CD4-positive, alpha-beta T cell (primary cell): ENCODE data around the gene SLC37A2. TPM values are rescaled to one million over a fixed set of nuclear protein-coding genes. Genes with fewer than 3 reads are reported as not detected.

Experiments
- ATAC-seq: fragments of 200-7000 bp; cut with Tn5 transposase; one replicate; pipeline ENCODE4 v1.10.0; 2022; ENCODE audit warnings: mild to moderate bottlenecking; ENCODE audit not compliant: poor library complexity
- CTCF ChIA-PET: fragments of 350-600 bp; sonication (Branson Sonifier 250); formaldehyde crosslinking; loops from one replicate; lab custom pipeline; 2021; ENCODE audit warnings: antibody characterized with exemption, inconsistent platforms; lab: Charles Lee
- POLR2A ChIA-PET: fragments of 350-600 bp; sonication (Branson Sonifier 250); formaldehyde crosslinking; loops from one replicate; lab custom pipeline; 2021; ENCODE audit warnings: antibody characterized with exemption, inconsistent platforms; lab: Charles Lee
- DNase-seq, 14 experiments: peaks; one replicate each; pipeline ENCODE4 v3.0.0-alpha.2; 2013 to 2020; ENCODE audit warnings: mixed read lengths in 2 of 14
- H3K27ac ChIP-seq, 2 donors: one replicate each; pipeline versions ENCODE4 v1.5.1 to v1.7.0; 2013; ENCODE audit warnings: low read length in 2 of 2, low read depth in 1 of 2, mild to moderate bottlenecking in 1 of 2
- H3K27me3 ChIP-seq, 2 experiments: 1 replicate in 1 of 2; 2 replicates in 1 of 2; pipeline versions ENCODE4 v1.6.1 to v1.7.0; 2013; ENCODE audit warnings: low read length in 2 of 2, control low read depth in 1 of 2, mild to moderate bottlenecking in 1 of 2, moderate library complexity in 1 of 2; ENCODE audit not compliant: insufficient read depth in 2 of 2, control insufficient read depth in 1 of 2
- H3K36me3 ChIP-seq: one replicate; pipeline ENCODE4 v1.6.1; 2013; ENCODE audit warnings: low read length, control low read depth; ENCODE audit not compliant: insufficient read depth
- H3K4me1 ChIP-seq: one replicate; pipeline ENCODE4 v1.6.1; 2013; ENCODE audit warnings: low read length, control low read depth; ENCODE audit not compliant: insufficient read depth
- H3K4me3 ChIP-seq: one replicate; pipeline ENCODE4 v1.5.1; 2013; ENCODE audit warnings: mild to moderate bottlenecking, low read length, moderate library complexity
- H3K9me3 ChIP-seq, 2 experiments: 1 replicate in 1 of 2; 2 replicates in 1 of 2; pipeline versions ENCODE4 v1.6.1 to v1.7.0; 2013; ENCODE audit warnings: low read length in 2 of 2, mild to moderate bottlenecking in 2 of 2, control low read depth in 1 of 2, moderate library complexity in 1 of 2; ENCODE audit not compliant: control insufficient read depth in 1 of 2, insufficient read depth in 1 of 2
- H3K27ac Mint-ChIP-seq: one replicate; pipeline ENCODE4 v1.8.0; 2020; ENCODE audit warnings: mixed read lengths
- H3K27me3 Mint-ChIP-seq: one replicate; pipeline ENCODE4 v1.8.0; 2021; ENCODE audit warnings: mixed read lengths
- H3K36me3 Mint-ChIP-seq: one replicate; pipeline ENCODE4 v1.8.0; 2021; ENCODE audit warnings: low read depth, mixed read lengths
- H3K4me1 Mint-ChIP-seq: one replicate; pipeline ENCODE4 v1.8.0; 2021; ENCODE audit warnings: low read depth, mixed read lengths
- H3K4me3 Mint-ChIP-seq: one replicate; pipeline ENCODE4 v1.8.0; 2020; ENCODE audit warnings: mild to moderate bottlenecking, mixed read lengths
- H3K9me3 Mint-ChIP-seq: one replicate; pipeline ENCODE4 v1.8.0; 2020; ENCODE audit warnings: mixed read lengths
- intact Hi-C, 2 experiments: fragments of 100-400 bp; cut with DNase I in 1 of 2; cut with micrococcal nuclease in 1 of 2; formaldehyde crosslinking; loops; one replicate each; pipeline versions ENCODE4 v1.15.1 to v1.9.0; 2023 to 2025; cut with DNase I, micrococcal nuclease
- total RNA-seq, 174 experiments: library from RNA in 2 of 174; stranded (reverse) in 2 of 174; gene quantifications; one replicate each; pipeline ENCODE4 v1.2.3 and lab custom pipeline; 2021 to 2026
- TF ChIP-seq, protein P1 (sequence below): fragments of 200-600 bp; IDR thresholded peaks from one replicate; pipeline ENCODE4 v1.8.0; 2022; ENCODE audit warnings: antibody characterized with exemption, mild to moderate bottlenecking

Gene SLC37A2
- total RNA-seq, 2 experiments from 2014 or later: 0.25 to 0.34 TPM

GRCh38 chr11:125072961-125073590 lies 10.0 kb downstream of the SLC37A2 start:
- H3K9me3 Mint-ChIP-seq: no peaks in the 10 kb centered on the region
- peaks cover 55% of the 10 kb centered on the region for H3K27me3 Mint-ChIP-seq
- no peaks in the 10 kb centered on the region for H3K36me3 Mint-ChIP-seq
- peaks cover 14% of the 10 kb centered on the region for H3K4me1 ChIP-seq
- CTCF ChIA-PET: no interaction called here
- H3K27me3 ChIP-seq: peaks cover 0 to 2% of the 10 kb centered on the region in 2 experiments
- no peak overlapping the region for H3K4me3 ChIP-seq
- H3K4me3 Mint-ChIP-seq: no peak overlapping the region
- H3K36me3 ChIP-seq: no peaks in the 10 kb centered on the region
- intact Hi-C loops: no loop called here
- POLR2A ChIA-PET: no interaction called here
- no peaks in the 10 kb centered on the region for H3K9me3 ChIP-seq
- TF ChIP-seq, protein P1, sequence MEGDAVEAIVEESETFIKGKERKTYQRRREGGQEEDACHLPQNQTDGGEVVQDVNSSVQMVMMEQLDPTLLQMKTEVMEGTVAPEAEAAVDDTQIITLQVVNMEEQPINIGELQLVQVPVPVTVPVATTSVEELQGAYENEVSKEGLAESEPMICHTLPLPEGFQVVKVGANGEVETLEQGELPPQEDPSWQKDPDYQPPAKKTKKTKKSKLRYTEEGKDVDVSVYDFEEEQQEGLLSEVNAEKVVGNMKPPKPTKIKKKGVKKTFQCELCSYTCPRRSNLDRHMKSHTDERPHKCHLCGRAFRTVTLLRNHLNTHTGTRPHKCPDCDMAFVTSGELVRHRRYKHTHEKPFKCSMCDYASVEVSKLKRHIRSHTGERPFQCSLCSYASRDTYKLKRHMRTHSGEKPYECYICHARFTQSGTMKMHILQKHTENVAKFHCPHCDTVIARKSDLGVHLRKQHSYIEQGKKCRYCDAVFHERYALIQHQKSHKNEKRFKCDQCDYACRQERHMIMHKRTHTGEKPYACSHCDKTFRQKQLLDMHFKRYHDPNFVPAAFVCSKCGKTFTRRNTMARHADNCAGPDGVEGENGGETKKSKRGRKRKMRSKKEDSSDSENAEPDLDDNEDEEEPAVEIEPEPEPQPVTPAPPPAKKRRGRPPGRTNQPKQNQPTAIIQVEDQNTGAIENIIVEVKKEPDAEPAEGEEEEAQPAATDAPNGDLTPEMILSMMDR: no peak
- H3K27ac ChIP-seq: no peak overlapping the region
- ATAC-seq (no peak), DNase-seq (no peak)
- H3K27ac Mint-ChIP-seq: no peak overlapping the region
- peaks cover 4% of the 10 kb centered on the region for H3K4me1 Mint-ChIP-seq

DNA sequence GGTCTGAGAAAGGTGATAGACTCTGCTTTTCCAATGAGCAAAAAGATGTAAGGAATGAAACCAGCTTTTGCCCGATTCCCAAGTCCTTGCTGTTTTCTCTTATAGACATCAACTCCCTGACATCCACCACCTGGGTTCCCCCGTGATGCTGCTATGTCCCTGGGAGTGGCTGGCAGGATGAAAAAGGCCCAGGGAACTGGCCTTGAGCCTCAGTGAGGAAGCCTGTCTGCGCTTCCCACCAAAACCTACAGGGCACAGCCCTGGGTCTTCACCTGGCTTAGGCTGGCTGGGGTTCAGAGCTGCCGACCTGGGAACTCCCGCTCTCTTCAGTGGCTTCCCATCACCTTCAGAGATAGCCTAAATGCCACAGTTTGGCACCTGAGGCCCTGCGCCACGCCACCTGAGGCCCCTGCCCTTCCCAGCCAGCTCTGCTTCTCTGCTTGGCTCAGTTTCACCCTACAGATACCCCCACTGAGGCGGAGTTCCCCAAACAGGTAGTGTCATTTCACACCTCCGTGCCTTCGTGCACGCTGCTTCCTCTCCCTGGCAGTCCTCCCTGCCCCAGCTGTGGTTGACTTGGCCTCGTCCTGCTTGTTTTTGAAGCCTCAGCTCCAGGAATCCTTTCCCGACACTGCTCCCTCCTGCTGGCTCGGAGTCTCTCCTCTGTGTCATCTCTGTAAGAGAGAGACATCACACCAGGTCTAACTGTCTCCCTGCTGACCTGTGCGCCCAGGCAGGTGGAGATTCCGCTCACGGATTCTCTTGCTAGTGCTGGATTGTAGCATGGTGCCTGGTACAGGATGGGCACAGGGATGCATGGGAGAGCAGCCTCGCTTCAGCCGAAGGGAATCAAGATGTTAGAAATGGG lies 10.7 kb downstream of the SLC37A2 start:
- intact Hi-C loops: no loop called here
- peaks cover 4% of the 10 kb centered on the region for H3K4me1 Mint-ChIP-seq

GRCh38 chr11:125074511-125075241 lies 11.6 kb downstream of the SLC37A2 start:
- H3K36me3 Mint-ChIP-seq: no peaks in the 10 kb centered on the region
- H3K4me3 Mint-ChIP-seq: no peak overlapping the region
- no peak overlapping the region for H3K27ac ChIP-seq
- CTCF ChIA-PET: no interaction called here
- no peaks in the 10 kb centered on the region for H3K9me3 Mint-ChIP-seq
- intact Hi-C loops: no loop called here
- peaks cover 4% of the 10 kb centered on the region for H3K4me1 Mint-ChIP-seq
- no peaks in the 10 kb centered on the region for H3K9me3 ChIP-seq
- peaks cover 0 to 2% of the 10 kb centered on the region in 2 experiments for H3K27me3 ChIP-seq
- H3K4me1 ChIP-seq: peaks cover 14% of the 10 kb centered on the region
- no peak for DNase-seq
- ATAC-seq: no peak
- H3K36me3 ChIP-seq: no peaks in the 10 kb centered on the region
- H3K4me3 ChIP-seq: no peak overlapping the region
- no peak overlapping the region for H3K27ac Mint-ChIP-seq
- H3K27me3 Mint-ChIP-seq: peaks cover 47% of the 10 kb centered on the region
- POLR2A ChIA-PET: no interaction called here
- TF ChIP-seq, protein P1: no peak

More for the DNA sequence above, 10.7 kb downstream of the SLC37A2 start:
- Mint-ChIP-seq H3K9me3 (no peaks in the 10 kb centered on the region), H3K27me3 (peaks cover 55% of the 10 kb centered on the region), H3K4me3 (no peak overlapping the region), H3K36me3 (no peaks in the 10 kb centered on the region), H3K27ac (no peak overlapping the region)
- ChIA-PET CTCF (no interaction called here), POLR2A (no interaction called here)
- TF ChIP-seq, protein P1: no peak
- no peak overlapping the region for H3K27ac ChIP-seq
- peaks cover 14% of the 10 kb centered on the region for H3K4me1 ChIP-seq
- H3K4me3 ChIP-seq: no peak overlapping the region
- no peaks in the 10 kb centered on the region for H3K9me3 ChIP-seq
- peaks cover 0 to 2% of the 10 kb centered on the region in 2 experiments for H3K27me3 ChIP-seq
- no peak for ATAC-seq
- DNase-seq: no peak
- no peaks in the 10 kb centered on the region for H3K36me3 ChIP-seq
